Fibroblast of villous mesenchyme (primary cell): ENCODE data around the gene ZNF205. TPM values are rescaled to one million over a fixed set of nuclear protein-coding genes. Genes with fewer than 3 reads are reported as not detected.

ENCODE experiments used
- DNase-seq: peaks from one replicate; pipeline ENCODE4 v3.0.0-alpha.2; 2010; ENCODE audit warnings: low read depth
- H3K4me3 ChIP-seq: 2 replicates; pipeline ENCODE4 v1.5.1; 2011; ENCODE audit warnings: low read depth, mild to moderate bottlenecking, low read length
- total RNA-seq: library from RNA; depleted of rRNA; stranded (reverse); fragments of >200 nt; gene quantifications from 2 replicates; pipeline ENCODE4 v1.2.3, GENCODE V29; 2012
- TF ChIP-seq, protein P1 (sequence below): IDR thresholded peaks from 2 replicates; pipeline ENCODE4 v1.5.1; 2012; ENCODE audit warnings: low read depth, mild to moderate bottlenecking, low read length; ENCODE audit not compliant: insufficient read depth

The ZNF205 gene
- total RNA-seq, 1 donor, result 14.2 TPM

DNA sequence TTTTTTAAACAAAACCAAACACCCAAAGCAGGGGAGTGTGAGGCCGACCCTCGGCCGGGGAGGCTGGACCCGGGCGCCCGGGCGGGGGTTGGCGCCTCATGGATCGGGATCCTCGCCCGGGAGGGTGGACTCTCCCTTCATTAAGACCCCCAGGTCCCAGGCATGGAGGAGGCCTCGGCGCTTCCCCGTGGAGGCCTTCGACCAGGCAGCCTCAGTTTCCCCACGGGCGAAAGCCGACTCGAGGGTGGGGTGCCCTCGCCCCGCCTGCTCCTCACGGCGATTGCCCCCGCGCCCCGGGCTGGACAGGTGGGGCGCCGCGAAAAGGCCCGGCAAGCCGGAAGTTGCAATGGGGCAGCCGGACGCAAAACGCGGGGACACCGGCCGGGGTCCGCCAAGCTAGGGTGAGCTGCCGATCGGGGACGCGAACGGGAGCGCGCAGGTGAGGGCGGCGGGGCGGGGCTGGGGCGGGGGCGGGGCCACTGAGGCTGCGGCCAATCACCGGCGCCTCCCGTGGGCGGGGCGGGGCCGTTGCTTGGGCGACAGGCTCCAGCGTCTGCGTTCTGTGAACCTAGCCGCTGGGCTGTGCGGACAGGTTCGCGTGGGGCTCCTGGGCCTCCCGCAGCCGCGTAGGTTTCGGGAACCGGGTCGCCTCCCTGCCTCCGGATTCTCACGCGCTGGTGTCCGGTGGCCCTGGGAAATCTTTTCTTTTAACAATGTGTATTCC is 6.0 kb upstream of the ZNF205 start:
- peak; percentile 88 for DNase-seq
- TF ChIP-seq, protein P1, sequence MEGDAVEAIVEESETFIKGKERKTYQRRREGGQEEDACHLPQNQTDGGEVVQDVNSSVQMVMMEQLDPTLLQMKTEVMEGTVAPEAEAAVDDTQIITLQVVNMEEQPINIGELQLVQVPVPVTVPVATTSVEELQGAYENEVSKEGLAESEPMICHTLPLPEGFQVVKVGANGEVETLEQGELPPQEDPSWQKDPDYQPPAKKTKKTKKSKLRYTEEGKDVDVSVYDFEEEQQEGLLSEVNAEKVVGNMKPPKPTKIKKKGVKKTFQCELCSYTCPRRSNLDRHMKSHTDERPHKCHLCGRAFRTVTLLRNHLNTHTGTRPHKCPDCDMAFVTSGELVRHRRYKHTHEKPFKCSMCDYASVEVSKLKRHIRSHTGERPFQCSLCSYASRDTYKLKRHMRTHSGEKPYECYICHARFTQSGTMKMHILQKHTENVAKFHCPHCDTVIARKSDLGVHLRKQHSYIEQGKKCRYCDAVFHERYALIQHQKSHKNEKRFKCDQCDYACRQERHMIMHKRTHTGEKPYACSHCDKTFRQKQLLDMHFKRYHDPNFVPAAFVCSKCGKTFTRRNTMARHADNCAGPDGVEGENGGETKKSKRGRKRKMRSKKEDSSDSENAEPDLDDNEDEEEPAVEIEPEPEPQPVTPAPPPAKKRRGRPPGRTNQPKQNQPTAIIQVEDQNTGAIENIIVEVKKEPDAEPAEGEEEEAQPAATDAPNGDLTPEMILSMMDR, result no peak
- H3K4me3 ChIP-seq, result peak overlapping the region; percentile 72

DNA sequence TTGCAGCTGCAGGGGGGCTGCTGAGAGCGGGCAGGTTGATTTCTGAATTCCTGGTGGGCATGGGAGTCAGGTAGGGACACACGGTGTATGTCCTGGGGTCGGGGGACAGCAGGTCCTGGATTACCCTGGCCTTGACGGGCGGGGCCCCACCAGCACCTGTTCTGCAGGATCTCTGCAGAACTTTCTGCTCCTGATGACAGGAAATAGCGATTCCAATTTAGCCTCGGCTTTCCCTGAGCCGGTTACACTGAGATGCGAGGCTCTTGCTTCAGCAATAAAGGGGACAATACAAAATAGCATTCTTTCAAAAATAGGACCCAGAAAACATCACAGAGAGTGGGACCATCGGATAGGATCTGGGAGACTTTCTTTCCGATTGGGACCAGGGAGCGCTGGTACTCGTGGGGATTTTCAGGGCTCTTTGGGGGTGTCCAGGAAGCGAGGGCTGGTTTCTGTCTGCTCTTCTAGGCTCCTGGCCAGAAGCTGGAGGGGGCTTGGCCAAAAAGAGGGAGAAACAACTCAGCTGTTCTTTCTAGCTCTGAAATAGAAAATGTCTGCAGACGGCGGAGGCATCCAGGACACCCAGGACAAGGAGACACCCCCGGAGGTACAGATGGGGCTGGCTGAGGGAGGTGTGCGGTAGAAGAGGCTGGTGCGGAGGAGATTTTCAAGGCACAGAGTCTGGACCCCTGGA is 642 bp downstream of the ZNF205 start:
- DNase-seq, result peak; percentile 38
- TF ChIP-seq, protein P1, result no peak
- peak overlapping the region; percentile 97 for H3K4me3 ChIP-seq

DNA sequence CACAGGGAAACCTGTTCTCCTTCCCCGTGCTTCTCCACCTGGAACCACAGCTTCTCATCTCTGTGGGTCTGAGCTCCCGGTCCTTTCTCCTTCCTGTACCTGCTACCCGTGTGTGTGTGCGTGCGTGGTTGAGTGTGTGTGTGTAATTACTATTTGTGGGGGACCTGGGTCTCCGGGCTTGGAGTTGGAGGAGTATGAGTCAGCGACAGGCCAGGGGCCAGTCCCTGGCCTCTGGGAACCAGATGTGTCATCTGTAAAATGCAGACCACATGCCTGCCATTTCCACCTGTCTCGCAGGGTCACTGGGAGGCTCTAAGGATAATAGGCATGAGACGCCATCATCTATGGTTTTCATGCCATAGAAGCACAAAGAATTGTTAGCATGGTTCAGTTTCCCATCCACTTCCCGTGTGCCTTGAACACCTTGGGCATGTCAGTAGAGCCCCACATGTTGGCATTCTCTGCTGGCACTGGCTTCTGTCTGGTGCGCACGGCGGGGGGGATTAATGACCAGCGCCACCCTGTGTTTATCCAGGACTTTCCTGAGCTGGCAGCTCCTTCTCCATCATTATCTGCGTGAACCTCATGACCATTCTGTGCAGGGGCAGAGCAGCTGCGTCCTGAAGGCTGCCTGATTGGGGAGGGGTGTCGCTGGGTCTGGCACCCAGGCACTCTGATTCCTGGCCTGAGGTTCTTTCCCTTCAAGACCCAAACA is 1.5 kb downstream of the ZNF205 start:
- TF ChIP-seq, protein P1, result no peak
- DNase-seq, result no peak
- peak overlapping the region; percentile 97 for H3K4me3 ChIP-seq

DNA sequence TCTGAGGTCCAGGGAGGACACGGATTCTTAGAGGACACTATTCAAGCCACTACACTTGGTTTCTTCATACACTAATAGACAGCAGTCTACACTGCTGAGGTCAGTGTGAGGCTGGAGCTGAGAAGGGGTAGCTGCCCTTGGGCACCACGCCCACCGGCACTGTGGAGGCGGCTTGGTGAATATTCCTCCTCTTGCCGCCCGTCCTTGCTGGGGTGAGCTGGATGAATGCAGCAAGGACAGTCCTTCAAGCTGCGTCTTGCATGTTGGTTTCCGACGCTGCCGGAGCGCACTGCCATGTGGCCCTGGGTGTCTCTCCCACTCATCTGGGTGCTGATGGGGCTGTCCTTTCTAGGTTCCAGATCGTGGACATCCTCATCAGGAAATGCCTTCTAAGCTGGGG is 2.6 kb downstream of the ZNF205 start:
- TF ChIP-seq, protein P1, result no peak
- no peak overlapping the region for H3K4me3 ChIP-seq
- DNase-seq, result no peak

DNA sequence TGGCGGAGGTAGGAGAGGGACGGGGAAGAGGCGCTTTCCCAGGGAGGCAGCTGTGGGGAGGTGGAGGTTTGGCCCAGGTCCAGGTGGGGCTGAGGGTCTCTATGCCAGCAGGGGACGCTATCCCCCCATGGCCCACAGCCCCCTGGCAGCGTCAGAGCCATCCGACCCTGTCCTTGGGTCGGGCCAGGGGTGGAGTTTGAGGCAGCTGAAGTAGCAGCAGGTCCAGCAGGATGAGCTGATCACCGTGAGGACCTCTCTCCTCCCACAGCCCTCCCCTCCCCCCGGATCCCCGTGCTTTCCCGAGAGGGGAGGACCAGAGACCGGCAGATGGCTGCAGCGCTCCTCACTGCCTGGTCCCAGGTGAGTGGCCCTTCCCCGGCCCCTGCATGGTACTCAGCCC is 3.2 kb downstream of the ZNF205 start:
- no peak for DNase-seq
- TF ChIP-seq, protein P1, result no peak

DNA sequence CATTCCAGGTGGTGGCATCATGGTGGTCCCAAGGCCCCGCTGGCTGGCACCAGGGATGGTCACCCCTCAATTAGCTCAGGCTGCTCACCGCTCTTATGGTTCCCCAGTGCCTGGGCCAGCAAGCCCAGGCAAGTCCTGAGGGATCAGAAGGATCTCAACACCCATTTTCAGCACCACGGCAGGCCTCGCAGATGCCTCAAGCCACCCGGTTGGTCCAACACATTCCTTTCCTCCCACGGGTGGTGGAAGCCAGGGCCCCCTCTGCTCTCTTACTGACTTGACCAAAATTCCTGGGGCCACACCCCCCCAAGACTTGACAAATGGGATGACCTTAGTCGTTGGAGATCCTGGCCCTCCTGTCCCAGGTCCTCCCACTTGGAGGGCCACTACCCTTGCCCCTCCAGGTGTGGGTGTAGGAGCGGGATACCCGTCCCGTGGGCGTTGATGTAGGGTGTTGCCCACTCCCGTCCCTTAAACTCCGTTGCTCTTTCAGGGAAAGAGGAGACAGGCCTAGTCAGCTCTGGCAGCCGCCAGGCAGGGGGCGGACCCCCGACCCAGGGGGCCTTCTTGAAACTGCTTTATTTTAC is 5.9 kb downstream of the ZNF205 start:
- no peak for DNase-seq
- TF ChIP-seq, protein P1, result no peak

More for the DNA sequence above, 3.2 kb downstream of the ZNF205 start:
- no peak overlapping the region for H3K4me3 ChIP-seq

More for the DNA sequence above, 5.9 kb downstream of the ZNF205 start:
- H3K4me3 ChIP-seq, result no peak overlapping the region
